KG1 (cell line): ENCODE measurements around the gene AUTS2.

ENCODE experiments used
- DNase-seq: peaks from one replicate; lab custom pipeline; 2025; lab: John Stamatoyannopoulos, UW

The AUTS2 gene

DNA sequence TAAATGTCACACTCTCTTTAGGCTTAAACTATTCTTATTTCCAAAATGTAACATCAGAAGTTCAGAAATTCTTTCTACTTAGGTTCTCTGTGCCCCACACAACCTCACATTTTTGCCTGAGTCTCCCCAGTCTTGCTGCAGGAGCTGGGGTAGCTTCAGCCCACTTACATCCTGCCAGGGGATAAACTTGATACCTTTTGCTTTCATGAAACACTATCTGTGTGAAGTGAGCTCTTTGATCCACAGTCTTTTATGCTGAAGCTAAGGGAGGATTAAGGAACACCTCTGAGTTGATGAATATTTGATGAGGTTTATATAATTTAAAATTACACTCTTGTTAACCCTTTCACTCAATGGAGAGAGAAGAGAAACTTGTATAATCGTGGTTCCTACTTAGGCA, 341.0 kb downstream of the AUTS2 start:
- DNase-seq: no peak

DNA sequence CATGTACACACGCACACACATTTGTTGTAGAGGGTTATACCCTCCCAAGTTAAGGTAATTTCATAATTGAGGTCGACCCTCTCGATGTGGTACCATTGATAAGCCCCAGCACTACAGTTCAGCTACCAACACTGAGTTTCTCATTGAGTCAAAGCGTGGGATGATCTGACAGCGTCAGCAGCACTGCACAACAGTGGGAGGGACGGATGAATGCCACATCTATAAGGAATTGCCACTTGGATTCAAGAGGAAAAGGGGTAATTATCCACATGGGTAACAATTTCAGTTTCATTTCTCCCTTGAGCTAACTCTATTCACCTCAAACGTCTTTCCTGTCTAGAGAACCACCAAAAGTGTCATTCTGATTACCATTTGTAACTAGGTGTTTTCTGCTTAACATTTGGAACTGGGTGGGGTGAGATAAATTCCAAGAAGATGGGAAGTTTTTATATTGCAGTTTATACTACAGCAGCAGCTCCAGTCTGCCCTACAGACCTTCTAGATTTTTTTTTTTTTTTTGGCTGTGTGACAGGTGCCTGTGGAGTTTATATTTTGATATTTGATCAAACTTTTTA, 342.9 kb downstream of the AUTS2 start:
- DNase-seq: no peak

DNA sequence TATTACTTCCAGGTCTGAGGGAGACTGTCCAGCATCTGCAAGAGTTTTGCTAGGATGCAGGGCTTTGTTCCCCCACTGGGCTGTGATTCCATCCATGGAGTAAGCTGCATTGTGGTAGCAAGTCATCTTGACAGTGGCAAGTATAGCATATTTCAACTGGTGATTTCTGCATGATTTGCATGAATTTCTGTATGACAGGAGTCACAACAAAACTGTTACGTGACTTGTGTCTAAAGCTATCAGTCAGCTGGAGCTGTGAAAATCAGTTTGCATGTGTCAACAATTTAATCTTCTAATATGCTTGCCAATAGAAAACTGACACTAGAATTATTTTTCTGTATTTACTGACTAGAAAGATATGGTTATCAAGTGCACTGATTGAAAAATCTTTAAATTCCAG, 344.3 kb downstream of the AUTS2 start:
- no peak for DNase-seq

DNA sequence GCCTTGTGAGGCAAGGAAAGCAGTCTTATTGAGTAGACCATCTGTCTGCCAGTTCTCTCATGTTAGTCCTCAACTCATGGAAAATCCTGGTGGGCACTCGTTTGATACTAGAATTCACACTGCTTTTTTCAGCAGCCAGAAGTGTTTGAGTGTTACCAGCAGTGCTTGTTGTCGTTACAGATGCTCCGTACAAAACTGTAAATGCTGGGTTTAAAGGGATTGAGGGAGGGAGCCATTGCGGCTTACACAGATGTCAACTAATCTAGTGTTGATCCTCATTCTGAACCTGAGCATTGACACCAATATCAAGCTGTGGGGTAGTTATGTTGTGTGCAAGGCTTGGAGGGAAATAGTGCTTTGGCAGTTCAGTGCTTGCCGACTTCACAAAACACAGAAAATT, 348.6 kb downstream of the AUTS2 start:
- DNase-seq: no peak

DNA sequence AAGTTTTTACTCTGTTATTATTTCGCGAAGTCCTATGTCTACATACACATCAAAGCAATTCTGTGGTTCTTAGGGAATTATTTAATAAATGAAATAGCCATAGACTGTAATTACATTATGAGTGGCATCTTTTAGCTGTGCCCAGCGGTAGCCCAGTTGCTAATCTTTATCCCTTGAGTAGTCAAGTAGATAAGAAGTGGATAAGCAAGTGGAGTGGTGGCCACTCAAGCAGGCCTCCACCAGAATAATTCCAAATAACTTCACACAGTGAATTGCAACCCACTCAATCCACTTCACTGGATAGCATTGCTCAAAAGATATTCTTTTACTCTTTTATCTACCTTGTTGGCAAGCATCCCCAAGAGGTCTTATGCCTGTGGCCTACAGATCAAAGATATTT, 349.7 kb downstream of the AUTS2 start:
- no peak for DNase-seq

DNA sequence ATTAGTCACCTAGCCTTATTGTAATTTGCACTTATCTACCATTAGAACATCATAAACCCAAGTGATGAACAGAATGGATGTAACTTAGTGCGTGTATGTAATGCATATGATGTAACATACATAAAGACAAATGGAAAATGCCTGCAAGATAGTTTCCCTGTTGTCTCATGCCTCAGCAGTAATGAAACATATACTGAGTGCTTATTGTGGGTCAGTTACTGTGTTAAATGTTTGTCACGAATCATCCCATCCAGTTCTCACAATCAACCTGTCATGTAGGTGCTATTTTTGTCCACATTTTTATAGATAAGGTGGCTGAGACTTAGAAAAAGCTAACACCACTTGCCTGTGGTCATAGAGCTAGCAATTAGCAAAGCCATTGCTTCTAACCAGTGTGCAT, 350.8 kb downstream of the AUTS2 start:
- DNase-seq: no peak

DNA sequence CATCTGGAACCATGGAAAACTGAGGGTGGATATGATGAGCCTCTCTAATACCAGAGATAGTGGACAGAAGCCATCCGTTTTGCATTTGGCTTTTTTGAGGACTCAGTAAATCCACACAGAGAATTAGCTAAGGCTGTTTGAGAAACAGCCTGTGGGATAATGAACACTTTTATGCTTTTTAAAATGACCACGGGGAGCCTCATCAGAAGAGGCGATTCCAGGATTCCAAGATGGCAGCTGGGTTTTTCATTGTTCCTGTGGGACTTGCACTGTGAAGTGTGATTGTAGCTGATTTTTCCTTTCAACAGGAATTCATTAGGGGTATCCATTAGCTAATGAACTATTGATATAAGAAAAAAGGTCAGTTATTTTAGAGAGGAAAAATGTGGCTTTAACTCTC, 353.2 kb downstream of the AUTS2 start:
- no peak for DNase-seq

DNA sequence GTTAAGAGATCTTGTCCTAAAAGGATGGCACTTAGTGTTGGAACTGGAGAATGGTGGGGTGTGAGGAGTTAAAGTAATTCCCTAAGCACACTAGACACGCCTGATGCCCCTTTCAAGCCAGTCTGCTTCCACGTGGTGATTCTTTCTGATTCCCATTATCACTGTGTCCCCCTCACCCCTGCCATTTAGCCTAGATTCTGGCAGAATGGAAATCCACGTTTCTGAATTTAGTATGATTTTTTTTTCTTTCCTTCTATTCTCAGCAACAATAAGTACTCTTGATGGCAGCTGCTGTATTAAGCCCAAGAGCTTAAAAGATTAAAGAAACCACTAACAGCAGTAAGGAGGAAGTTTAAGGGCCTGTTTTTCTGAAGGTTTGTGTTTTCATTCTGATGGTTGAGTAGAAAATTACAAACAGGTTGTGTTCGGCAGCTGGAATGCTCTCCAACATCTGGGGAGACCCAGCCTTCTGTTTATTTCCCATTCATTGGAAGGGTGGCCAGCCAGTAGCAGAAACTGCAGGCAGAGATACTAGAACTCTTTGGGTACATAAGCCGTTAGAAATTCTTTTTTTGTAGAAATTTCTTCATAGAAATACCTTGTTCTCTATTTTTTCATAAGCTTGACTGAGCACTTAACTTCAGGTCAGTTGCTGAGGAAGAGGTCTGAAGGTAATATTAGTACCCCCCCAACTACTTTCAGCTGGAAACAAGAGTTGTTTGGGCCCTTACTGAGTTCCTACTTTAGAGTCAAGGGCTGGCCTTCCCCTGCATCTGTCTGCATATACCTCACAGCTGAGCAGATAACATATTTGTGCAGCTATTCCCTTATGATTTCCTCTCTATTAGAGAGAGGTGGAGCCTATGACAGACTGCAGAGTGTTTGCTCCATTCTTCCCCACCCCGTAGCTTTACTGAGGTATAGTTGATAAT, 355.1 kb downstream of the AUTS2 start:
- DNase-seq: peak; percentile 6

DNA sequence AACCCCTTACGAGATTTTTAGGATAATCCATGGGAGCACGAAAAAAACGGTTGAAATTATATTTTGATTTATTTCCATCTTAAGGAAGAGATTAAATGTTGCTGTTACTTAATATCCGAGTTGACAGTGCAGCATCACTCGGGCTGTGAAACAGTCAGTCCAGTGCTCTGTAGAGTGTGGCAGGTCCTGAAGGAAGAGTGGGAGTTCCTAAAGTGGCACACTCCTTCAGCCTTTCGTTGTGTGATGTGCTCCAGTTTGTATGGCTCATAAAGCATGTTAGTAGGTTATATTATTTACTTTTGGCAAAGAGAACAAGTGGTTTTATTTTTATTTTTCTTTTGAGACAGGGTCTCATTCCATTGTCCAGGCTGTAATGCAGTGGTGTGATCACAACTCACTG, 358.3 kb downstream of the AUTS2 start:
- DNase-seq: no peak

DNA sequence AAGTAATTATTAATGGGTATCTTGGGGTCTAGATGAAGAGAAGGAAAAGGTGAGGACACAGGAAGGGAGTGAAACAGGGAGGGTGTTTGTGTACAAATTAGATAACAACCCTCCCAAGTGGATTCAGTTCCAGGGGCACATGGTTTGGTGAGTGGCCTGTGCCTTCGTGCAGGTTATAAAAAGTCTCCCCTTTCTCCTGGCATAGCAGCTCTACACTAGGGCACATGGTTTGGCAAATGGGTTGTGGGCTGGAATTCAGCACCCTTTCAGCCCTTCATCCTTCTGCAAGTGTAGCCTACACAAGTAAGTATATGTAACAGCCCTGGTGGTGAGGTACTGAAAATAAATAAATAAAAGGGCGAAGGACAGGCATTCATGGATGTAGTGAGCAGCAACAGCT, 359.4 kb downstream of the AUTS2 start:
- DNase-seq: no peak

DNA sequence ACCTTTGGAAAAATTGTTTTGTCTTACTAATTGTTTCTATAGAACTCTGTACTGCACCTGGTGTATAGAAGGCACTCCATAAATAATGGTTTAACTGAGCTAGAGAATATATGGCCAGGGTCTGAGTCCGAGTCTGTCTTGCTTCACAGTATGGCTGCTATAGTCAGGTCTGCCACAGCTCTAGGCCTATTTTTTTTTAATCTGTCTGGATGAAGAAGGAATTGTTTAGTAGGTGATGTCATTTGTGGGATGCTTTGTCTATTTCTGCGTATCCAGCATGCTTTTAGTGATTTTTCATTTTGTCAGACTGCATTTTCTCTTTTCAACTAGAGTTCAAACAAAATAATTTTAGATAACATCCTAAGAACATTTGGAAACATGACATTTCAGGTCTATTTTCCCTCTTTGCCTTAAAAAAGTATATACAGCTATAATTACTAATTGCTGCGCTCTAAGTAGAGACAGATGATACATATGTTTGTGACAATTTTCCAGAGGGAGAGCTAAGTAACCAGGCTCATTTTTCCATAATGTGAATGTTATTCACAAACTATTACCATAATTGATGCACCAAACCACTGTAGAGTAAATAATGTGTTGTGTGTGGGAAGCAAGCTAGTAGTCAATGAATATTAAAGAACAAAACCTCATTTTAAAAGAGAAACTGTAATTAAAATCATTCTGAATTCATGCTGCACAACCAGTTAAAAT, 361.7 kb downstream of the AUTS2 start:
- no peak for DNase-seq

DNA sequence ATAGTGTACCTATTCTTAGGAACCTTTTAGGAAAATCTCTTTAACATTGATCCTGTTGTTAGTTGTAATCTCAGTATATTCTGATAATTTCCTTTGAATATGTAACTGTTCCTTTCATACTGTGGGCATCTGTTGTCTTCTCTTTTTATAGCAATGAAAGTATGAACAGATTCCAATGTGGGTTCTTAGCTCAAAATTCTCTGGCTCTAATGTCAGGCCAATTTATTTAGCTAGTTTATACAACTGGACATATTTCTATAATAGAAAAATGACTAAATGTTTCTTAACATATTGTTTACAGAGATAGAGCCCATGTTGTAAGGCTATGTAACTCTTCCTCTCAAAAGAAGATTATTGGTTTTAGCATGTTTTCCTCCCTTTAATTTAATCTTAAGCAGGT, 363.2 kb downstream of the AUTS2 start:
- DNase-seq: no peak

DNA sequence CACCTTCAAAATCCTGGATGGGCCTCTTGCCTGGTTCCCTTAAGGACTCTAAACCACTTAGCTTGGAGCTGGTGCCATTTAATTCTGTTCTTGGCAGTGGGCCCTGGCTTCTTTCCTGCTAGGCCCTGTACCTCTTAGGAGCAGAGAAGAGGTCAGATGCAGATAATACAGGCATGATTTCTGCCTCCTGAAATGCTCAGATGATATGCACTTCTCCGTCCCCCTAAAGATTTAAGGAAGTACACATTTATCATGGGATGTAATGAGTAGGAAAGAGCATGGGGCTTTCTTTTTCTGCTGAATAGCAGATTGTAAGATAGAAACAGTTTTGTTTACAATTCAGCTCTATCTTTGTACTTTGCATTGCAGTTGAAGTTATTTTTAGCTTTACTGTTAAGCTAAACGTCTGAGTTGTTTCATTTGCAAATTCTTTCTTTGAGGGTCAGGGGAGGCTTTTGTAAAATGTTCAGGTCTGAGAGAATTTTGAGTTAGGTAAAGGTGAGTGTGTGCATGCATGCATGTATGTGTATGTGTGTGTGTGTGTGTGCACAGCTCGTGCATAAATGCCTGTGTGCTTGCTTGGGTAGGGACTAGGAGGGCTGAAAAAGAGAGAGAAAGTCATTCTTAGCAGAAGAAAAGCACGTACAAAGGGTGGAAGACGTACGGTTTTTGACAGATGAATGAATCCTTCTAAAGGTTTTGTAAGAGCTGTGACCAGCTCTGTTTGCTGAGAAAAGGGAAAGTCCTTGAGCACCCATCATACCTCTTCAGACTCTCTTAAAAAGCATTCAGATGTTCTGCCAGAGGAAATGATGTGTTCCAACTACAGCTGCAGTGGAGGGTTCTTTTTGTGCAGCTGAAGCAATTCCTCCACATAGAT, 364.2 kb downstream of the AUTS2 start:
- DNase-seq: no peak

DNA sequence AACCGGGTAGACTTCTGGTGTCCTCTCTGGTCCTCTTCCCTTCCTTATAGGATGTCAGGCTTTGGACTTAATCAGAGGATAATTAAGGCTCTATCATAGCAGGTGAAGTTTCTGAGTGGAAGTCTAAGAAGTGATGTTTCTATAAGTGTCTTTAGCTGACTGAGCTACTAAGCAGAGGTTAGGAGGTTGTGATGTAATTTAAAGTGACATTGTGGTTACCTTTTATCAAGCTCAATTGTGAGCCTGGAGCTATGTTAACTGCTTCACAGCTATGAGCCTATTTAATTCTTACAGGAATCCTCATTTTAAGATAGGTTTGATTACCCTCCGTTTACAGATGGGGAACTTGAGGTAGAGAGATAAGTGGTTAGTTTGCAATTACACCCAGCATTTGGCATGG, 365.1 kb downstream of the AUTS2 start:
- no peak for DNase-seq

DNA sequence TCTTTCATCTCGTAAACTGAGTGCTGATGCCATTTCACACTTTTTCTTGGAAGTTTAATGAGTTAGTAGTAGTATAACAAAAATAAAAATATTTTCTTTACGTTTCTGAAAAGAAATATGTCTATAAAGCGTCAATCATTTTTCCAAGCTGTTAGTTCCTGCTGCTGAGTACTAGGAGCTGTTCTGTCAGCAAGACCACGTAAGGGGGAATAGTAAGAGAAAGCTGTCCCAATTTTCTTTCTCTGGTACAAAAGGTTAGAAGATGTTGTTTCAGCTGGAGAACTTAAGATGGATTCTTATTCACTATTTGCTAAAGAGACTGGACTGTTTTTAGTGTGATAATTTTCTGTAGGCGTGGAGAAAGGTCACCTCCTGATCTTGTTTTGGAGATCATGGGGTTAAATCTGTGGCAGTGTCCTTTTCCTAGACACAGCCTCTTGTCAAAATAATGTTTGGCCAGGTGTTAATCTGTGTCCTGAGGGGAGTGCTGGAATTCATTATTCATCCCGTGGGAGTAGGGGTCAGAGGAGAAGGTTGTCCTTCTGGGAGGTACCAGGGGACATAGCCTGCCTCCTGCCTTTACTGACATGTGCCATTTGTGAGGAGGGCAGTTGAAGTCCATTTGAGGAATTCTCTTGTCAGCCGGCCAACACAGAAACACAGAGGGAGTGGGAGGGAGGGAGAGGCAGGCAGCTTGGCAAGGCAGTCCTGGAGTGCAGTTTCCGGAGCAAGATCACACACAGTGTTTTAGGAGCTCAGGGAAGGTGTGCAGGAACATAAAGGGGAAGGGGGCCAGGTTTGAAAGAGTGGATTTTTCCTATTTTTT, 368.7 kb downstream of the AUTS2 start:
- DNase-seq: no peak

DNA sequence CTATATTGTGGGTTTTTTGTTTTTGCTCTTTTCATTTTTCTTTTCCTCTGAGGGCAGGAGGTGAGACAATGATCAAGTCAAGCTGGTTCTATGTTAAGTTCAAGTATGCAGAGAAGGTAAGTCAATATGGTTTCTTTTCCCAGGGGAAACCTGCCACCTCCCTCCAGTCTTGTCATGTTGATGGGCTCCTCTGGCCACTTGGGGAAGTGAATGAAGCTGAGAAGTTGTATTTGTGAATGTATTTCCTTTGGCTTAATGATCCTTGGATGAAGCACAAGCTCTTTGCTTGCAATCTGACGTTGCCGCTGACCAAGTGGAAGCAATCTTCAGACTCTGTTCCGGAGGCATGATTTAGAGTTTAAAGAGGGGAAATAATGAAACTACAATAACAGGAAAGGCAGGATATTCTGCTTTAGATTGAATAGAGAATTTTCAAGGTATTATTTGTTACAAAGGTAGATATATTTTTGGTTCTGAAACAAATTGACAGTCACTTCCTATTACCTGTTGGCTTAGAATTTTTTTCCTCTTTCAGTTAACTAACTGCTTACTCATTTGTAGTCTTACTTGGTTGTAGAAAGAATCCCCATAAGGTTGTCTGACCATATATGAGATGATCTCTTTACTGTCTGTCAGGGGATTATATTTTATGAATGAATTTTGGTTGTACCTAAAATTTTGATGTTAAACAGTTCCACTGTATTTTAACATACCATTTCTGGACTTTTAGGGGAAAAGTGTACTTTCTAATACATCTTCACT, 369.6 kb downstream of the AUTS2 start:
- DNase-seq: no peak

DNA sequence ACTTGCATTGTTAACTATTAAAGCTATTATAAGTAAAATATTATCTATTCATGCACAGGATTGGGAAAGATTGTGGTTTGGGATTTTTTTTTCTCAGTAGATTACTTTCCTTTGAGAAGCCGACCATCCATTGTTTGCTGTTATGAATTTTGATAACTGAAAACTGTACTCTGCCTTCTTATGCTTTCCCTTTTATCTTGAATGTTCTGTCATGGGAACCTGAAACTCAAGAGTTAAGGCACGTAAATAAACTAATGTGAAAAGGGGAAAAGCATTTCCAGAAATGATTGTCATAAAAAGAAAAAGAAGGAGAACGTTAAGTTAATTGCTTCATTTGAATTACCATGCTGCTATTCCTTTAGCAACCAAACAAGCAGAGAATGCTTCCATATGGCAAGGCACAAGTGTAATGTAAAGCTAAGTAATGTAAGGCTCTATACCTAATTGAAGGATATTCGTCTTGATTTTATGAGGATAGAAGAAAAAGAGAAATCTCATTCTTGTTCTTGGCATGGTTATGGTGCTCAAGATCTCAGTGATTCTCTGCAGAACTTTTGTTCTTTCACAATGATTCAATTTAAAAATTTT, 370.8 kb downstream of the AUTS2 start:
- no peak for DNase-seq

DNA sequence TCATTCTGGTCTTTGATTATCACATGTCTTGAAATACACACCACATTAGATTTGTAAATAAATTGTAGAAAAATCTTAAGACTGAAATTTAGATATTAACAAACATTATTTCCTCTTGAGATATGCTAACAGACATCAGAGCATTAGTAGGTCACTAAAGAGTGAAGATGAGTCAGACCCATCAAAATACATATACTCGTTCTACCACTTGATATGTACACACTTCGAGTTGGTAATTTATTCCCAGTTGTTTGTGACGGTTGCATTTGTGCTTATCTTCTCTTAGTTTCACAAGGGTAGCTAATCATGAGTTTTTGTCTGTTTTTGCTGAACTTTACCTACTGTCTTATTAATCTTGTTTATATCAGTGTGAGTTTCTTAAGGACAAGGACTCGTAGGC, 383.4 kb downstream of the AUTS2 start:
- DNase-seq: no peak

DNA sequence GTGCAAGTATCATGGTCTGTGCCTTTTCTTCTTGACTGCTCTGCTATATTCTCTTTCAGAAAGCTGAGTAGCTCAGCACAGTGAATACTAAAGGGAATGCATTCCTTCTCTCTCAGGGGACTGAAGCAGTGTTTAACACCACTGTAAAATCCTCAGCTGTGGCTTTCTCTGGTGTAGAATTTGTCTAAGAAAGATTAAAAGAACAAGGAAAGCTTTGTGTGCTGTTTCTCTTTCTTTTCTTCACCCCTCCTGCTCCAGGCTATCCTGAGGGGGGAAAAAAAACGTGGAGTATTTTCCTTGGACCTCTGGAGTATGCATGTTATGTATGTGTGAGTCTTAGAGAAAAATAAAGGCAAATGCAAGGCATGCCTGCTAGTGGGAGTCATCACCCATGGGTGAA, 383.9 kb downstream of the AUTS2 start:
- no peak for DNase-seq

DNA sequence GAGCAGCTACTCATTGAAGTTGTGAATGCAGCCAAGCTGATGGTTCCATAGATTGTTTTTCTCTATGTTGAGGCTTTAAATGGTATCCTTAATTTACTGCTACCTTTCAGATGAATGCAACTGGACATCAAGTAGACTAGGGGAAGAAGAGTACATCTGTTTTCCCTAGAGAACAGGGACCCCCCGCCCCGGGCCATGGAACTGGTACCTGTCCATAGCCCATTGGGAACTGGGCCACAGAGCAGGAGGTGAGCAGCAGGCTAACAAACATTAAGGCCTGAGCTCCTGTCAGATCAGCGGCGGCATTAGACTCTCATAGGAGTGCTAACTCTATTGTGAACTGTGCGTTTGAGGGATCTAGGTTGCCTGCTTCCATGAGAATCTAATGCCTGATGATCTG, 391.3 kb downstream of the AUTS2 start:
- DNase-seq: no peak
